NB4 (cell line): ENCODE data around the gene NDST4.

Experiments used
- POLR2A ChIP-seq: IDR thresholded peaks from 2 replicates; pipeline ENCODE4 v1.6.1; 2011; ENCODE audit warnings: mild to moderate bottlenecking; ENCODE audit not compliant: insufficient read length; ENCODE audit errors: extremely low read depth
- TF ChIP-seq, protein P1 (sequence below): IDR thresholded peaks from one replicate; pipeline ENCODE4 v1.5.1; 2012; ENCODE audit warnings: low read depth, low read length

- TF ChIP-seq, protein P1, sequence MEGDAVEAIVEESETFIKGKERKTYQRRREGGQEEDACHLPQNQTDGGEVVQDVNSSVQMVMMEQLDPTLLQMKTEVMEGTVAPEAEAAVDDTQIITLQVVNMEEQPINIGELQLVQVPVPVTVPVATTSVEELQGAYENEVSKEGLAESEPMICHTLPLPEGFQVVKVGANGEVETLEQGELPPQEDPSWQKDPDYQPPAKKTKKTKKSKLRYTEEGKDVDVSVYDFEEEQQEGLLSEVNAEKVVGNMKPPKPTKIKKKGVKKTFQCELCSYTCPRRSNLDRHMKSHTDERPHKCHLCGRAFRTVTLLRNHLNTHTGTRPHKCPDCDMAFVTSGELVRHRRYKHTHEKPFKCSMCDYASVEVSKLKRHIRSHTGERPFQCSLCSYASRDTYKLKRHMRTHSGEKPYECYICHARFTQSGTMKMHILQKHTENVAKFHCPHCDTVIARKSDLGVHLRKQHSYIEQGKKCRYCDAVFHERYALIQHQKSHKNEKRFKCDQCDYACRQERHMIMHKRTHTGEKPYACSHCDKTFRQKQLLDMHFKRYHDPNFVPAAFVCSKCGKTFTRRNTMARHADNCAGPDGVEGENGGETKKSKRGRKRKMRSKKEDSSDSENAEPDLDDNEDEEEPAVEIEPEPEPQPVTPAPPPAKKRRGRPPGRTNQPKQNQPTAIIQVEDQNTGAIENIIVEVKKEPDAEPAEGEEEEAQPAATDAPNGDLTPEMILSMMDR, result no peak
- TF ChIP-seq POLR2A, result no peak
Measured at GRCh38 chr4:114986133-114986532, 127.3 kb downstream of the NDST4 start.
